Stomach (tissue), 9 donors: ENCODE measurements around the gene ALOX5AP. TPM values are rescaled to one million over a fixed set of nuclear protein-coding genes. Genes with fewer than 3 reads are reported as not detected.

Experiments used
- DNase-seq, 2 donors: peaks; one replicate each; pipeline versions ENCODE4 v3.0.0 to v3.0.0-alpha.2; 2013 to 2019
- H3K27ac ChIP-seq, 5 donors: fragments of 200-600 bp in 4 of 5; sonication (generic) in 4 of 5; one replicate each; pipeline ENCODE4 v1.5.1; 2013 to 2019; ENCODE audit warnings: mild to moderate bottlenecking in 1 of 5, moderate library complexity in 1 of 5
- H3K27me3 ChIP-seq, 3 donors: fragments of 200-600 bp; sonication (generic); one replicate each; pipeline ENCODE4 v1.5.1; 2017 to 2019; ENCODE audit warnings: mixed run types in 1 of 3
- H3K36me3 ChIP-seq, 4 donors: fragments of 200-600 bp; sonication (generic); 1 replicate in 3 of 4; 2 replicates in 1 of 4; pipeline ENCODE4 v1.5.1; 2016 to 2019
- H3K4me1 ChIP-seq, 4 donors: fragments of 200-600 bp; sonication (generic); one replicate each; pipeline ENCODE4 v1.5.1; 2016 to 2019
- H3K4me3 ChIP-seq, 4 donors: fragments of 200-600 bp; sonication (generic) in 3 of 4; one replicate each; pipeline ENCODE4 v1.5.1; 2016 to 2019; ENCODE audit warnings: mild to moderate bottlenecking in 1 of 4
- H3K9me3 ChIP-seq, 4 donors: fragments of 200-600 bp; sonication (generic); one replicate each; pipeline ENCODE4 v1.5.1; 2016 to 2019
- EP300 ChIP-seq: sonication (generic); formaldehyde crosslinking; IDR thresholded peaks from one replicate; pipeline ENCODE4 v1.6.1; 2017; ENCODE audit warnings: antibody characterized with exemption
- POLR2A ChIP-seq, 4 donors: fragments of 450-650 bp; IDR thresholded peaks; one replicate each; pipeline ENCODE4 v1.6.1; 2016; ENCODE audit warnings: antibody characterized with exemption in 4 of 4, control low read depth in 2 of 4, mild to moderate bottlenecking in 1 of 4, moderate library complexity in 1 of 4
- POLR2AphosphoS5 ChIP-seq, 3 donors: sonication (generic); formaldehyde crosslinking; IDR thresholded peaks; one replicate each; pipeline ENCODE4 v1.6.1; 2016; ENCODE audit warnings: antibody characterized with exemption in 3 of 3
- WGBS, 5 donors: extraction: QIAGEN DNeasy Blood & Tissue Kit in 3 of 5; methylation state at CpG; one replicate each; pipeline versions ENCODE4 v1.1.5 to v1.1.7; 2013 to 2018; 5-methylcytosine and 5-hydroxymethylcytosine counted together
- intact Hi-C: fragments of 100-400 bp; cut with DNase I; formaldehyde crosslinking; loops from one replicate; pipeline ENCODE4 v1.15.1; 2023; ENCODE audit warnings: low total_unique reads
- polyA plus RNA-seq, 3 donors: library from polyadenylated mRNA; stranded (reverse); fragments of 200-250 nt; gene quantifications; one replicate each; pipeline ENCODE4 v1.2.3, GENCODE V29; 2013
- total RNA-seq, 5 donors: library from RNA; depleted of rRNA; stranded (reverse); fragments of >200 nt; gene quantifications; one replicate each; pipeline versions ENCODE4 v1.1.0 to v1.2.3, GENCODE V29; 2014 to 2016
- TF ChIP-seq, protein P1 (sequence below), 7 experiments: fragments of 450-650 bp in 4 of 7; fragments of 200-600 bp in 3 of 7; sonication (generic) in 3 of 7; IDR thresholded peaks; one replicate each; pipeline ENCODE4 v1.5.1; 2016 to 2019; ENCODE audit warnings: antibody characterized with exemption in 7 of 7, control low read depth in 2 of 7, mild to moderate bottlenecking in 1 of 7
- donor health status: healthy with polysubstance abuse.
- donor health status: Bipolar disorder and iron deficiency.
- donor health status: healthy.

ALOX5AP gene
- total and polyA plus RNA-seq, 8 donors: 1.3 to 36.4 (median 7.7) TPM

GRCh38 chr13:30779016-30779415 is 43.7 kb downstream of the ALOX5AP start:
- H3K27me3 ChIP-seq: no peaks in the 10 kb centered on the region
- no peaks in the 10 kb centered on the region for H3K4me1 ChIP-seq
- DNase-seq: no peak
- H3K9me3 ChIP-seq: no peaks in the 10 kb centered on the region
- no peak overlapping the region for H3K4me3 ChIP-seq
- intact Hi-C loops: no loop called here
- H3K36me3 ChIP-seq: no peaks in the 10 kb centered on the region
- TF ChIP-seq POLR2A (IDR thresholded peaks at IDR 0.05): no peak
- no peak for TF ChIP-seq EP300
- TF ChIP-seq, protein P1, sequence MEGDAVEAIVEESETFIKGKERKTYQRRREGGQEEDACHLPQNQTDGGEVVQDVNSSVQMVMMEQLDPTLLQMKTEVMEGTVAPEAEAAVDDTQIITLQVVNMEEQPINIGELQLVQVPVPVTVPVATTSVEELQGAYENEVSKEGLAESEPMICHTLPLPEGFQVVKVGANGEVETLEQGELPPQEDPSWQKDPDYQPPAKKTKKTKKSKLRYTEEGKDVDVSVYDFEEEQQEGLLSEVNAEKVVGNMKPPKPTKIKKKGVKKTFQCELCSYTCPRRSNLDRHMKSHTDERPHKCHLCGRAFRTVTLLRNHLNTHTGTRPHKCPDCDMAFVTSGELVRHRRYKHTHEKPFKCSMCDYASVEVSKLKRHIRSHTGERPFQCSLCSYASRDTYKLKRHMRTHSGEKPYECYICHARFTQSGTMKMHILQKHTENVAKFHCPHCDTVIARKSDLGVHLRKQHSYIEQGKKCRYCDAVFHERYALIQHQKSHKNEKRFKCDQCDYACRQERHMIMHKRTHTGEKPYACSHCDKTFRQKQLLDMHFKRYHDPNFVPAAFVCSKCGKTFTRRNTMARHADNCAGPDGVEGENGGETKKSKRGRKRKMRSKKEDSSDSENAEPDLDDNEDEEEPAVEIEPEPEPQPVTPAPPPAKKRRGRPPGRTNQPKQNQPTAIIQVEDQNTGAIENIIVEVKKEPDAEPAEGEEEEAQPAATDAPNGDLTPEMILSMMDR (IDR thresholded peaks at IDR 0.05): no peak
- TF ChIP-seq POLR2AphosphoS5 (IDR thresholded peaks at IDR 0.05): no peak
- WGBS, 5 donors: 71 to 81% (median 76%) methylated on average over 5 of the region's 5 CpGs
- H3K27ac ChIP-seq: no peak overlapping the region

GRCh38 chr13:30779608-30780007 is 44.3 kb downstream of the ALOX5AP start:
- intact Hi-C loops: no loop called here
- no peak for DNase-seq
- H3K27ac ChIP-seq: no peak overlapping the region
- TF ChIP-seq POLR2A (IDR thresholded peaks at IDR 0.05): no peak
- no peak for TF ChIP-seq POLR2AphosphoS5 (IDR thresholded peaks at IDR 0.05)
- TF ChIP-seq, protein P1 (IDR thresholded peaks at IDR 0.05): no peak
- TF ChIP-seq EP300: no peak
- 77 to 85% (median 82%) methylated on average over 3 of the region's 3 CpGs for WGBS, 5 donors
- H3K4me3 ChIP-seq: no peak overlapping the region
- no peaks in the 10 kb centered on the region for H3K4me1 ChIP-seq
- no peaks in the 10 kb centered on the region for H3K27me3 ChIP-seq
- no peaks in the 10 kb centered on the region for H3K36me3 ChIP-seq
- no peaks in the 10 kb centered on the region for H3K9me3 ChIP-seq

- Histone ChIP-seq H3K4me3 (no peak overlapping the region), H3K4me1 (no peaks in the 10 kb centered on the region), H3K27me3 (no peaks in the 10 kb centered on the region), H3K27ac (no peak overlapping the region), H3K36me3 (no peaks in the 10 kb centered on the region), H3K9me3 (no peaks in the 10 kb centered on the region)
- TF ChIP-seq POLR2AphosphoS5 (IDR thresholded peaks at IDR 0.05) (no peak), EP300 (no peak), POLR2A (IDR thresholded peaks at IDR 0.05) (no peak)
- TF ChIP-seq, protein P1 (IDR thresholded peaks at IDR 0.05): no peak
- 43 to 62% (median 54%) methylated on average over 2 of the region's 2 CpGs for WGBS, 5 donors
- intact Hi-C loops: no loop called here
- DNase-seq: no peak
Observed at GRCh38 chr13:30780338-30780981, 45.1 kb downstream of the ALOX5AP start.

DNA sequence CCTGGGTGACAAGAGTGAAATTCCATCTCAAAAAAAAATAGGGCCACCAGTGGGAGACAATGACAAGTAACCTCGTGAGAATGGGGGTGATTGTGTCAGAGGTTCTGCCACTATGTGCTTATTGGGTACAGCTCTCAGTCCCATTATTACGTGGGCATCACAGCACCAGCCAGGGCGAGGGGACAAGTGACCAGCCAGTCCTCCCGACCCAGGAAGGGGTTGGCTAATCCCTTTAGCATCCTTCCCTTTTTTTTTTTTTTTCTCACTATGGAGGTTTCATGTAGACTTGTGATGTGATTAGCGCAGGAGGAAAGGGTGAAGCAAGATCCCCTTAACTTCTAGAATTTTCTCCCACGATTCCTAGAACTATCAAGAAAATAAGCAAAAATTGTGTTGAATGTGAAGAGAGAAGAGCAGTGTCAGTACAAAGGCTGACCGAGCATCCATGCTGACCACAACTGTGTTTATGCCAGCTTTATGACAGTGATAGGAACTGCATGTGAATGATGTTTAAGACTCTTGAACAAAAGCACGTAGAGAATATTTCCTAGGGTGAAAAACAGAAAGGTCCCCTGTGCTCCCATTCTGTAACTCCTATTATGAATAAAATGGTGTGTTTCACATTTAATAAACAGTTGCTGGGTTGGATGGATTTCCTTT is 50.0 kb downstream of the ALOX5AP start:
- no peaks in the 10 kb centered on the region for H3K27me3 ChIP-seq
- H3K4me3 ChIP-seq: no peak overlapping the region
- WGBS, 5 donors: 61 to 75% (median 66%) methylated on average over 8 of the region's 8 CpGs
- H3K4me1 ChIP-seq: no peaks in the 10 kb centered on the region
- H3K36me3 ChIP-seq: no peaks in the 10 kb centered on the region
- no peak overlapping the region for H3K27ac ChIP-seq
- DNase-seq: no peak
- no peak for TF ChIP-seq EP300
- TF ChIP-seq POLR2A (IDR thresholded peaks at IDR 0.05): no peak
- TF ChIP-seq POLR2AphosphoS5 (IDR thresholded peaks at IDR 0.05): no peak
- TF ChIP-seq, protein P1 (IDR thresholded peaks at IDR 0.05): no peak
- intact Hi-C loops: no loop called here
- no peaks in the 10 kb centered on the region for H3K9me3 ChIP-seq
